Mammary epithelial cell (primary cell): ENCODE results near the gene DFFB.

Experiments
- EZH2 ChIP-seq: IDR thresholded peaks from 2 replicates; pipeline ENCODE4 v1.6.1; 2012; ENCODE audit warnings: low read length, inconsistent platforms, borderline replicate concordance
- TF ChIP-seq, protein P1 (sequence below), 2 donors: IDR thresholded peaks in 1 of 2; conservative IDR thresholded peaks in 1 of 2; 2 replicates each; pipeline ENCODE4 v1.5.1; 2011 to 2012; ENCODE audit warnings: inconsistent platforms in 2 of 2, low read length in 2 of 2, mild to moderate bottlenecking in 2 of 2, control low read depth in 1 of 2, low read depth in 1 of 2; ENCODE audit not compliant: insufficient read depth in 1 of 2; ENCODE audit errors: extremely low read depth in 1 of 2

DNA sequence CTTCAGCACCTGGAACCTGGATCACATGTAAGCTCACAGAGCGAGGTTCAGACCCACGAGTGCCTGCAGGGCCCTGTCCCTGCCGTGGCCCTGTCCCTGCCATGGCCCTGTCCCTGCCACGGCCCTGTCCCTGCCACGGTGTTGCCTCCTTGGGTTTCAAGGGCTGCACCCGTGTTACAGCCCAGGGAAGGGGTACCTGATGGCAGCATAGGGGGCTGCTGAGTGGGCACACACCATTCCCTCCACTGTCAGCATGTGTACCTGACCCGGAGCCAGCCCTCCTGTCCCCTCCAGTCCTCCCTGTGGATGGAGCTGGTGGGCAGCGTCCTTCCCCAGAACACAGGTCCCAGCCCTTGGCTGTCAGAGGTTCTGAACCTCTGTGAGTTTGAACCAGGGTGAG lies 15.3 kb downstream of the DFFB start:
- TF ChIP-seq, protein P1, sequence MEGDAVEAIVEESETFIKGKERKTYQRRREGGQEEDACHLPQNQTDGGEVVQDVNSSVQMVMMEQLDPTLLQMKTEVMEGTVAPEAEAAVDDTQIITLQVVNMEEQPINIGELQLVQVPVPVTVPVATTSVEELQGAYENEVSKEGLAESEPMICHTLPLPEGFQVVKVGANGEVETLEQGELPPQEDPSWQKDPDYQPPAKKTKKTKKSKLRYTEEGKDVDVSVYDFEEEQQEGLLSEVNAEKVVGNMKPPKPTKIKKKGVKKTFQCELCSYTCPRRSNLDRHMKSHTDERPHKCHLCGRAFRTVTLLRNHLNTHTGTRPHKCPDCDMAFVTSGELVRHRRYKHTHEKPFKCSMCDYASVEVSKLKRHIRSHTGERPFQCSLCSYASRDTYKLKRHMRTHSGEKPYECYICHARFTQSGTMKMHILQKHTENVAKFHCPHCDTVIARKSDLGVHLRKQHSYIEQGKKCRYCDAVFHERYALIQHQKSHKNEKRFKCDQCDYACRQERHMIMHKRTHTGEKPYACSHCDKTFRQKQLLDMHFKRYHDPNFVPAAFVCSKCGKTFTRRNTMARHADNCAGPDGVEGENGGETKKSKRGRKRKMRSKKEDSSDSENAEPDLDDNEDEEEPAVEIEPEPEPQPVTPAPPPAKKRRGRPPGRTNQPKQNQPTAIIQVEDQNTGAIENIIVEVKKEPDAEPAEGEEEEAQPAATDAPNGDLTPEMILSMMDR (conservative IDR thresholded peaks at IDR 0.05 in 1 of 2, IDR thresholded peaks at IDR 0.05 in 1 of 2; ENCODE audit: extremely low read depth in 1 of 2, insufficient read depth in 1 of 2, low read depth in 1 of 2, low read length in 2 of 2) = no peak
- TF ChIP-seq EZH2 = no peak
